Ishikawa (cell line): ENCODE results near the gene SEC61A1.

Source experiments
- CEBPB ChIP-seq: IDR thresholded peaks from 2 replicates; pipeline ENCODE4 v1.6.1; 2012
- CREB1 ChIP-seq: IDR thresholded peaks from 2 replicates; pipeline ENCODE4 v1.6.1; 2012; ENCODE audit warnings: low read depth
- EGR1 ChIP-seq: IDR thresholded peaks from 2 replicates; pipeline ENCODE4 v1.6.1; 2012
- EP300 ChIP-seq: IDR thresholded peaks from 2 replicates; pipeline ENCODE4 v1.6.1; 2012; ENCODE audit warnings: borderline replicate concordance
- FOXM1 ChIP-seq: IDR thresholded peaks from 2 replicates; pipeline ENCODE4 v1.6.1; 2012; ENCODE audit warnings: low read depth, borderline replicate concordance
- NFIC ChIP-seq: IDR thresholded peaks from 2 replicates; pipeline ENCODE4 v1.6.1; 2012
- RAD21 ChIP-seq: IDR thresholded peaks from 2 replicates; pipeline ENCODE4 v1.6.1; 2012; ENCODE audit warnings: low read depth
- TAF1 ChIP-seq: IDR thresholded peaks from 2 replicates; pipeline ENCODE4 v1.6.1; 2012; ENCODE audit warnings: low read depth, mild to moderate bottlenecking
- TCF12 ChIP-seq: IDR thresholded peaks from 2 replicates; pipeline ENCODE4 v1.6.1; 2012; ENCODE audit warnings: low read depth
- TEAD4 ChIP-seq: IDR thresholded peaks from 2 replicates; pipeline ENCODE4 v1.6.1; 2012
- USF1 ChIP-seq: IDR thresholded peaks from 2 replicates; pipeline ENCODE4 v1.6.1; 2012
- YY1 ChIP-seq: IDR thresholded peaks from 2 replicates; pipeline ENCODE4 v1.6.1; 2012; ENCODE audit warnings: low read depth
- ZBTB7A ChIP-seq: IDR thresholded peaks from 2 replicates; pipeline ENCODE4 v1.6.1; 2012; ENCODE audit warnings: low read depth
- TF ChIP-seq, protein P1 (sequence below): IDR thresholded peaks from 2 replicates; pipeline ENCODE4 v1.6.1; 2012
- TF ChIP-seq, protein P2 (sequence below): IDR thresholded peaks from 2 replicates; pipeline ENCODE4 v1.6.1; 2012; ENCODE audit warnings: low read depth, mild to moderate bottlenecking

The SEC61A1 gene

GRCh38 chr3:128076483-128077201 lies 24.4 kb downstream of the SEC61A1 start:
- no peak for TF ChIP-seq TCF12
- TF ChIP-seq TEAD4 = no peak
- TF ChIP-seq USF1 = no peak
- no peak for TF ChIP-seq EGR1
- no peak for TF ChIP-seq ZBTB7A
- no peak for TF ChIP-seq EP300
- TF ChIP-seq, protein P1, sequence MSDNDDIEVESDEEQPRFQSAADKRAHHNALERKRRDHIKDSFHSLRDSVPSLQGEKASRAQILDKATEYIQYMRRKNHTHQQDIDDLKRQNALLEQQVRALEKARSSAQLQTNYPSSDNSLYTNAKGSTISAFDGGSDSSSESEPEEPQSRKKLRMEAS = no peak
- TF ChIP-seq YY1 = no peak

DNA sequence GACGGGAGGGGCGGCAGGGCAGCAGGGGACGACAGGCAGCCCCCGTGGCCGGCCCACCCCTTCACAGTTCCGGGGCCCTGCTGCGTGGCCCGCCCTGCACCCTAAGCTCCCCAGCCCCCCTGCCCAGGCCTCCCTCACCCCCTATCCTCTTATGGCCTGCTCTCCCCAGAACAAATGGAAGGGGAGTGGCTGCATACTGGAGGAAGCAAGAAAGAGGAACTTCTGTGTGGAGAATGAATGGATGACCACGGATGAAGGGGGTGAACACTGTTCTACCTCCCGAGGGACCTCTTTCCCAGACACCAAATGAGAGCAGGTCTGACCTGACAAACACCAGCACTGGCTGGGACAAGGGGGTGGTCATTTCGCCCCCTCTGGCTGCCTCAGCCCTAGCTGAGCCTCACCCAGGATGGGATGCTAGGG lies 25.0 kb downstream of the SEC61A1 start:
- TF ChIP-seq, protein P2, sequence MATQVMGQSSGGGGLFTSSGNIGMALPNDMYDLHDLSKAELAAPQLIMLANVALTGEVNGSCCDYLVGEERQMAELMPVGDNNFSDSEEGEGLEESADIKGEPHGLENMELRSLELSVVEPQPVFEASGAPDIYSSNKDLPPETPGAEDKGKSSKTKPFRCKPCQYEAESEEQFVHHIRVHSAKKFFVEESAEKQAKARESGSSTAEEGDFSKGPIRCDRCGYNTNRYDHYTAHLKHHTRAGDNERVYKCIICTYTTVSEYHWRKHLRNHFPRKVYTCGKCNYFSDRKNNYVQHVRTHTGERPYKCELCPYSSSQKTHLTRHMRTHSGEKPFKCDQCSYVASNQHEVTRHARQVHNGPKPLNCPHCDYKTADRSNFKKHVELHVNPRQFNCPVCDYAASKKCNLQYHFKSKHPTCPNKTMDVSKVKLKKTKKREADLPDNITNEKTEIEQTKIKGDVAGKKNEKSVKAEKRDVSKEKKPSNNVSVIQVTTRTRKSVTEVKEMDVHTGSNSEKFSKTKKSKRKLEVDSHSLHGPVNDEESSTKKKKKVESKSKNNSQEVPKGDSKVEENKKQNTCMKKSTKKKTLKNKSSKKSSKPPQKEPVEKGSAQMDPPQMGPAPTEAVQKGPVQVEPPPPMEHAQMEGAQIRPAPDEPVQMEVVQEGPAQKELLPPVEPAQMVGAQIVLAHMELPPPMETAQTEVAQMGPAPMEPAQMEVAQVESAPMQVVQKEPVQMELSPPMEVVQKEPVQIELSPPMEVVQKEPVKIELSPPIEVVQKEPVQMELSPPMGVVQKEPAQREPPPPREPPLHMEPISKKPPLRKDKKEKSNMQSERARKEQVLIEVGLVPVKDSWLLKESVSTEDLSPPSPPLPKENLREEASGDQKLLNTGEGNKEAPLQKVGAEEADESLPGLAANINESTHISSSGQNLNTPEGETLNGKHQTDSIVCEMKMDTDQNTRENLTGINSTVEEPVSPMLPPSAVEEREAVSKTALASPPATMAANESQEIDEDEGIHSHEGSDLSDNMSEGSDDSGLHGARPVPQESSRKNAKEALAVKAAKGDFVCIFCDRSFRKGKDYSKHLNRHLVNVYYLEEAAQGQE = no peak
- TF ChIP-seq USF1 = no peak
- TF ChIP-seq CEBPB = no peak
- no peak for TF ChIP-seq EP300
- TF ChIP-seq ZBTB7A = no peak
- TF ChIP-seq EGR1 = no peak
- TF ChIP-seq RAD21 = no peak
- TF ChIP-seq NFIC = no peak
- TF ChIP-seq TAF1 = no peak

GRCh38 chr3:128077665-128078064 lies 25.4 kb downstream of the SEC61A1 start:
- no peak for TF ChIP-seq NFIC
- TF ChIP-seq TEAD4 = no peak
- TF ChIP-seq RAD21 = no peak

DNA sequence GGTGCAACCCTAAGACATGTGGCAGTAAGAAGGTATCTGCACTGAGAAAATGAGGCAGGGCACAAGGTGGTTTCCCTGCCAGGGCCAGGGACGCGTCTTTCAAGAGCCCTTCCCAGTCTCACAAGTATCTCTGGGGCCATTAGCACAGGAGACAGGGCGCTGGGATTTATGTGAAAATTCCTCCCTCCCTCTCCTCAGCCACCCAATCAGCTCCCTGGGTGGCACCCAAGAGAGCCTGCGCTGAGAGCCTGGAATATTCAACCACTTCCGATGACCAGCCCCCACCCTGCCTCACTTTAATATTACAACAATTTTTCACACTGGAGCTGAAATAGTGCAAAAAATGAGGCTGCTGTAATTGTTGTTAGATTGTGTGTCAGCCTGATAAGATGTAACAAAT lies 26.1 kb downstream of the SEC61A1 start:
- TF ChIP-seq EP300 = no peak
- no peak for TF ChIP-seq NFIC
- no peak for TF ChIP-seq TCF12
- no peak for TF ChIP-seq TAF1
- TF ChIP-seq YY1 = no peak
- no peak for TF ChIP-seq CREB1
- no peak for TF ChIP-seq USF1
- TF ChIP-seq RAD21 = no peak
- TF ChIP-seq FOXM1 = no peak
- TF ChIP-seq, protein P2 = no peak
- no peak for TF ChIP-seq ZBTB7A

GRCh38 chr3:128078875-128079274 lies 26.6 kb downstream of the SEC61A1 start:
- TF ChIP-seq FOXM1 (no peak), TEAD4 (no peak), TCF12 (no peak)

DNA sequence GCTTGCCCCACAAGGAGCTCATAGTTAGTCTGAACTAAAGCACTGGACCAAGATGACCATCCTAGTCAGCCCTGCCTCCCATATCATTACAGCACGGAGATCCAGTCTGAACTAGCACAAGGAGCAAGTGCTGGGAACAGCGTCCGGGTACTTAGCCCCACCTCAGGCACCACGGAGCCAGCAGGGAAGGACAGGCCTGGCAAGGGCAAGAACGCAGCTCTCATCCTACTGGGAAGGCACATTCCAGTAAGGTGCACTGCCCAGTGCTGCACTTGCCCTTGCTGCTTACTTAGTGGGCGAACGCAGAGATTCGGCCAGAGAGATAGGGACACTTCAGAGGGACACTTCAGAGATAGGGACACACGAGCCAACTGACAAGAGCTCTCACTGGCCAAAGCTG lies 27.6 kb downstream of the SEC61A1 start:
- TF ChIP-seq USF1 = no peak
- TF ChIP-seq RAD21 = no peak
- TF ChIP-seq TEAD4 = no peak
- TF ChIP-seq, protein P1 = no peak
- no peak for TF ChIP-seq CEBPB
- TF ChIP-seq NFIC = no peak
- TF ChIP-seq EP300 = no peak
- TF ChIP-seq CREB1 = no peak
- no peak for TF ChIP-seq YY1
- TF ChIP-seq ZBTB7A = no peak
- no peak for TF ChIP-seq TCF12
- TF ChIP-seq FOXM1 = no peak
- TF ChIP-seq TAF1 = no peak
- TF ChIP-seq, protein P2 = no peak
- TF ChIP-seq EGR1 = no peak
